MCF 10A (cell line): Measurements from ENCODE around the gene AMER2. TPM values are rescaled to one million over a fixed set of nuclear protein-coding genes. Genes with fewer than 3 reads are reported as not detected.

ENCODE experiments used
- BruUV-seq: library from RNA; stranded (reverse); fragments of 400-500 nt; replicated peaks from 2 replicates; lab custom pipeline; 2021; lab: Mats Ljungman, UMichigan
- CTCF ChIA-PET: fragments of 300-600 bp; sonication (Branson Sonifier 250); formaldehyde crosslinking; extraction: SDS; loops from one replicate; lab custom pipeline; 2021; ENCODE audit warnings: antibody characterized with exemption, inconsistent platforms; lab: Yijun Ruan, JAX
- POLR2A ChIA-PET: fragments of 300-600, 350-650 bp; sonication (Branson Sonifier 250); formaldehyde crosslinking; extraction: SDS; loops from one replicate; lab custom pipeline; 2020; ENCODE audit warnings: antibody characterized with exemption, inconsistent platforms; lab: Yijun Ruan, JAX
- DNase-seq: peaks from one replicate; pipeline ENCODE4 v3.0.0-alpha.2; 2018; ENCODE audit not compliant: unreplicated experiment
- H3K27ac Mint-ChIP-seq: one replicate; pipeline ENCODE4 v1.8.0; 2022; ENCODE audit warnings: mild to moderate bottlenecking, low read depth, mixed read lengths; ENCODE audit not compliant: unreplicated experiment
- H3K27me3 Mint-ChIP-seq: one replicate; pipeline ENCODE4 v1.8.0; 2022; ENCODE audit warnings: mixed read lengths; ENCODE audit not compliant: insufficient read depth, unreplicated experiment
- H3K36me3 Mint-ChIP-seq: one replicate; pipeline ENCODE4 v1.8.0; 2022; ENCODE audit warnings: mild to moderate bottlenecking, moderate library complexity, mixed read lengths; ENCODE audit not compliant: insufficient read depth, unreplicated experiment
- H3K4me1 Mint-ChIP-seq: one replicate; pipeline ENCODE4 v1.8.0; 2022; ENCODE audit warnings: mixed read lengths; ENCODE audit not compliant: insufficient read depth, unreplicated experiment
- H3K4me3 Mint-ChIP-seq: one replicate; pipeline ENCODE4 v1.8.0; 2022; ENCODE audit warnings: mild to moderate bottlenecking, moderate library complexity, mixed read lengths; ENCODE audit not compliant: unreplicated experiment
- H3K9me3 Mint-ChIP-seq: one replicate; pipeline ENCODE4 v1.8.0; 2022; ENCODE audit warnings: mixed read lengths; ENCODE audit not compliant: unreplicated experiment
- CTCF ChIP-seq: fragments of 200-600 bp; IDR thresholded peaks from one replicate; pipeline ENCODE4 v1.8.0; 2022; ENCODE audit warnings: antibody characterized with exemption, mild to moderate bottlenecking; ENCODE audit not compliant: unreplicated experiment
- intact Hi-C: fragments of 100-400 bp; cut with micrococcal nuclease; formaldehyde crosslinking; loops from 2 replicates; pipeline ENCODE4 v1.14.1; 2022
- total RNA-seq: library from RNA; stranded (reverse); gene quantifications from 2 replicates; pipeline ENCODE4 v1.2.3, GENCODE V29; 2022

The AMER2 gene
- total RNA-seq, 1 experiment from 2014 or later: not detected

GRCh38 chr13:25179832-25180774 is 8.0 kb upstream of the AMER2 start:
- H3K9me3 Mint-ChIP-seq: no peaks in the 10 kb centered on the region
- no peak overlapping the region for H3K27ac Mint-ChIP-seq
- no peak for DNase-seq
- intact Hi-C loops: no loop called here
- ChIA-PET POLR2A (interaction anchor here (0.7 to 1.1 kb wide), 2 partner anchors 19 to 125 kb away, joined by 3 read pairs; no protein-coding TSS in a partner anchor), CTCF (interaction anchor here (0.5 to 1.1 kb wide), 3 partner anchors 9 to 285 kb away, joined by 3 to 4 read pairs (median 3); no protein-coding TSS in a partner anchor)
- H3K4me1 Mint-ChIP-seq: no peaks in the 10 kb centered on the region
- no peaks in the 10 kb centered on the region for H3K36me3 Mint-ChIP-seq
- H3K4me3 Mint-ChIP-seq: no peak overlapping the region
- no TSS peak for BruUV-seq
- H3K27me3 Mint-ChIP-seq: peaks cover 22% of the 10 kb centered on the region
- no peak for TF ChIP-seq CTCF

GRCh38 chr13:25179011-25179410 is 6.9 kb upstream of the AMER2 start:
- Mint-ChIP-seq H3K4me1 (peaks cover 6% of the 10 kb centered on the region), H3K27me3 (peaks cover 28% of the 10 kb centered on the region), H3K9me3 (no peaks in the 10 kb centered on the region), H3K27ac (no peak overlapping the region), H3K4me3 (no peak overlapping the region), H3K36me3 (no peaks in the 10 kb centered on the region)
- DNase-seq: no peak
- intact Hi-C loops: no loop called here
- ChIA-PET CTCF (no interaction called here), POLR2A (no interaction called here)
- no TSS peak for BruUV-seq
- TF ChIP-seq CTCF: no peak

- no peak for TF ChIP-seq CTCF
- POLR2A ChIA-PET: no interaction called here
- H3K36me3 Mint-ChIP-seq: no peaks in the 10 kb centered on the region
- CTCF ChIA-PET: interaction anchor here (0.6 to 1.0 kb wide), 2 partner anchors 56 to 486 kb away, joined by 3 read pairs; no protein-coding TSS in a partner anchor
- no peaks in the 10 kb centered on the region for H3K9me3 Mint-ChIP-seq
- H3K4me1 Mint-ChIP-seq: peaks cover 7% of the 10 kb centered on the region
- H3K27me3 Mint-ChIP-seq: peaks cover 37% of the 10 kb centered on the region
- H3K4me3 Mint-ChIP-seq: no peak overlapping the region
- intact Hi-C loops: no loop called here
- no TSS peak for BruUV-seq
- no peak for DNase-seq
- no peak overlapping the region for H3K27ac Mint-ChIP-seq
Observed at GRCh38 chr13:25178070-25178469, 6.0 kb upstream of the AMER2 start.

GRCh38 chr13:25177636-25178035 is 5.5 kb upstream of the AMER2 start:
- no peaks in the 10 kb centered on the region for H3K9me3 Mint-ChIP-seq
- no peaks in the 10 kb centered on the region for H3K36me3 Mint-ChIP-seq
- H3K4me3 Mint-ChIP-seq: no peak overlapping the region
- peaks cover 42% of the 10 kb centered on the region for H3K27me3 Mint-ChIP-seq
- no TSS peak for BruUV-seq
- H3K4me1 Mint-ChIP-seq: peaks cover 7% of the 10 kb centered on the region
- DNase-seq: no peak
- CTCF ChIA-PET: interaction anchor here (1.0 kb wide), 1 partner anchor 56 kb away, joined by 3 read pairs; no protein-coding TSS in a partner anchor
- intact Hi-C loops: no loop called here
- H3K27ac Mint-ChIP-seq: no peak overlapping the region
- TF ChIP-seq CTCF: no peak
- POLR2A ChIA-PET: no interaction called here
